ENCODE results near the gene RORB. TPM values are rescaled to one million over a fixed set of nuclear protein-coding genes. Genes with fewer than 3 reads are reported as not detected.

The RORB gene
- total RNA-seq, 2 donors from 2014 or later = 0.55 to 2.4 TPM

- H3K27me3 ChIP-seq = no peaks in the 10 kb centered on the region
- H3K4me3 ChIP-seq = no peak overlapping the region
- no peaks in the 10 kb centered on the region for H3K36me3 ChIP-seq
- no peaks in the 10 kb centered on the region for H3K9me3 ChIP-seq
- H3K27ac ChIP-seq = peak overlapping the region in 1 of 2 donors; percentile 28
- DNase-seq (ENCODE audit: low spot score) = no peak
- TF ChIP-seq, protein P1, sequence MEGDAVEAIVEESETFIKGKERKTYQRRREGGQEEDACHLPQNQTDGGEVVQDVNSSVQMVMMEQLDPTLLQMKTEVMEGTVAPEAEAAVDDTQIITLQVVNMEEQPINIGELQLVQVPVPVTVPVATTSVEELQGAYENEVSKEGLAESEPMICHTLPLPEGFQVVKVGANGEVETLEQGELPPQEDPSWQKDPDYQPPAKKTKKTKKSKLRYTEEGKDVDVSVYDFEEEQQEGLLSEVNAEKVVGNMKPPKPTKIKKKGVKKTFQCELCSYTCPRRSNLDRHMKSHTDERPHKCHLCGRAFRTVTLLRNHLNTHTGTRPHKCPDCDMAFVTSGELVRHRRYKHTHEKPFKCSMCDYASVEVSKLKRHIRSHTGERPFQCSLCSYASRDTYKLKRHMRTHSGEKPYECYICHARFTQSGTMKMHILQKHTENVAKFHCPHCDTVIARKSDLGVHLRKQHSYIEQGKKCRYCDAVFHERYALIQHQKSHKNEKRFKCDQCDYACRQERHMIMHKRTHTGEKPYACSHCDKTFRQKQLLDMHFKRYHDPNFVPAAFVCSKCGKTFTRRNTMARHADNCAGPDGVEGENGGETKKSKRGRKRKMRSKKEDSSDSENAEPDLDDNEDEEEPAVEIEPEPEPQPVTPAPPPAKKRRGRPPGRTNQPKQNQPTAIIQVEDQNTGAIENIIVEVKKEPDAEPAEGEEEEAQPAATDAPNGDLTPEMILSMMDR (IDR thresholded peaks at IDR 0.05) = no peak
- H3K4me1 ChIP-seq = no peaks in the 10 kb centered on the region
Observed at GRCh38 chr9:74554751-74555419, 57.8 kb downstream of the RORB start.

- no peak for DNase-seq (ENCODE audit: low spot score)
- H3K36me3 ChIP-seq = no peaks in the 10 kb centered on the region
- H3K27ac ChIP-seq = no peak overlapping the region
- H3K9me3 ChIP-seq = no peaks in the 10 kb centered on the region
- H3K4me3 ChIP-seq = no peak overlapping the region
- no peaks in the 10 kb centered on the region for H3K4me1 ChIP-seq
- no peaks in the 10 kb centered on the region for H3K27me3 ChIP-seq
- TF ChIP-seq, protein P1 (IDR thresholded peaks at IDR 0.05) = no peak
Observed at GRCh38 chr9:74555565-74555964, 58.4 kb downstream of the RORB start.

DNA sequence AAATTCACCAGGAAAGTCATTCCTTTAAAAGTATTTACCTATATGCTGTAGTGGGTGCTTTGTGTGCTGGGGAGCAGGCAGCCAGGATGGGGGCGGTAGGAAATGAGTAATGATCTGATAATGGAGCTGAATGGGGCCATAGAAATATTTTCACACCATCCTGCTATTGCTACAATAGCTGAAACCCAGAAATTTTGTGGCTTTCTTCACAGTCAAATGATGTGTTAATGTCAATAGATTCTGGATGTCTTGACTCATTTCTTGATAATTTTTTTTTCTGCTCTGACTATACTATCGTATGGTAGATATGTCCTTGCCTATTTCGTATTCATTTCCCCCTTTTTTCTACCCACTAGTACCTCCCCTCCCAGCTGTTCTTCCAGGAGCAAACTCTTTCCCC is 59.5 kb downstream of the RORB start:
- H3K36me3 ChIP-seq = no peaks in the 10 kb centered on the region
- DNase-seq (ENCODE audit: low spot score) = no peak
- H3K4me1 ChIP-seq = no peaks in the 10 kb centered on the region
- no peaks in the 10 kb centered on the region for H3K27me3 ChIP-seq
- H3K9me3 ChIP-seq = no peaks in the 10 kb centered on the region
- no peak overlapping the region for H3K4me3 ChIP-seq
- TF ChIP-seq, protein P1 (IDR thresholded peaks at IDR 0.05) = no peak
- H3K27ac ChIP-seq = no peak overlapping the region

DNA sequence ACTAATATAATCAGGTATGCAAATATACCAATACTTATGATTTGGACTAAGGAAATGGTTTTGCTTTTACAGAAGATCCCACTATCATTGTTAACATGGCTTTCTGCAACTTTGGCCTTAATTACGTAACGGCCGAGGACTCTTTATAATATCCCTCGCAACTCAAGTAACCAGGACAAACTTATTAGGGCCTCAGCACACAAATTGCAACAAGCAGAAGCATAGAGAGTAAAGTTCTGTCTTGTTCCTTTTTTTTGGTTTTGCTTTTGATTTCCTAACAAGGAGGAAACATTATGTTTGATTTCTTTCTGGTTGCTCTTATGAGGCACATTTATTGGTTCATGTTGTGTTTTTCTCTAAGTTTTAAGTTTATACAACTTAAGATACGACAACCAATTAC is 60.4 kb downstream of the RORB start:
- H3K27me3 ChIP-seq = no peaks in the 10 kb centered on the region
- H3K4me1 ChIP-seq = no peaks in the 10 kb centered on the region
- H3K9me3 ChIP-seq = no peaks in the 10 kb centered on the region
- no peak overlapping the region for H3K27ac ChIP-seq
- TF ChIP-seq, protein P1 (IDR thresholded peaks at IDR 0.05) = no peak
- no peaks in the 10 kb centered on the region for H3K36me3 ChIP-seq
- no peak for DNase-seq (ENCODE audit: low spot score)
- H3K4me3 ChIP-seq = no peak overlapping the region

DNA sequence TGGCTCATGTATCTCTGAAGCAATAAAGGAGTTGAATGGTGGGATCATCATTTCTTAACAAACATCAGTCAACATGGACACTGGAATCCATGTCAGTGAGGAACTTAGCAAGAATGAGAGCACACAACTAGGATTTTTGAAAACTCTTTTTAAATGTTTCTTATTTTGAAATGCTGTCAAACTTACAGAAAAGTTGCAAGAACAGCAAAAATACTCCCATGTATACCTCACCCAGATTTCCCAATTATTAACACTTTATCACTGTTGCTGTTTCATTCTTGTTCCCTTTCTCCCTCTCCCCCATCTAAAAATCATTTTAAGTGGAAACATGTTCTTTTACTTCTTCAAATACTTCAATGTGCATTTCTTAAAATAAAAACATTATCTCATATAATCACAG is 65.5 kb downstream of the RORB start:
- Histone ChIP-seq H3K36me3 (no peaks in the 10 kb centered on the region), H3K27ac (no peak overlapping the region), H3K27me3 (no peaks in the 10 kb centered on the region), H3K4me3 (no peak overlapping the region), H3K9me3 (no peaks in the 10 kb centered on the region), H3K4me1 (no peaks in the 10 kb centered on the region)
- no peak for DNase-seq (ENCODE audit: low spot score)
- TF ChIP-seq, protein P1 (IDR thresholded peaks at IDR 0.05) = no peak

Measured in right atrium auricular region (tissue), 2 donors.